ENCODE data around the gene RTN1. TPM values are rescaled to one million over a fixed set of nuclear protein-coding genes. Genes with fewer than 3 reads are reported as not detected.

The RTN1 gene
- total and polyA plus RNA-seq, 2 donors (not counting 1 experiment from before 2014, with no cell fraction given): 0.34 TPM; not detected in 1

DNA sequence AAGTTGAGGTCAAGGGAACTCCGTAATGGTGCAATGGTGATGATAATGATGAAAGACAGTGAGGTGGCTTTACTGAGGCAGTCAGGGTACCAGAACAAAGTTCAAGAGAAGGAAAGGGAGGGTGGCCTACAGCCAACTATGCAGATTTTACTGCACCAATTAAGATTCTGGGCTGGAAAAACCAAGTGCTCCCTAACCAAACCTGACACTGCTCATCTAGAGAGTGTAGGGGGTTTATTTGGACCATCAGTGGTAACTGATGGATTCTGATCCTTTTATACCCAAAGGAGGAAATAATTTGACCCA is 49.8 kb upstream of the RTN1 start:
- Histone ChIP-seq H3K4me2 (replicated peaks; ENCODE audit: low read depth, low read length, poor library complexity, severe bottlenecking) (peak overlapping the region; percentile 79), H3K79me2 (ENCODE audit: control insufficient read depth, insufficient read depth, low read length) (no peaks in the 10 kb centered on the region), H3K27ac (ENCODE audit: low read length in 2 of 2) (no peak overlapping the region), H4K20me1 (ENCODE audit: control insufficient read depth, insufficient read depth, low read length, poor library complexity, severe bottlenecking) (no peaks in the 10 kb centered on the region), H3K27me3 (replicated peaks in 1 of 4; ENCODE audit: control extremely low read depth in 1 of 4, control insufficient read depth in 3 of 4, insufficient read depth in 4 of 4, low read length in 3 of 4) (peaks cover 0 to 28% (median 22%) of the 10 kb centered on the region in 4 experiments), H3K9me3 (ENCODE audit: control extremely low read depth in 1 of 3, control insufficient read depth in 2 of 3, insufficient read depth in 1 of 3, low read length in 2 of 3) (peaks cover 0 to 9% (median 0%) of the 10 kb centered on the region in 3 donors), H3K9ac (ENCODE audit: low read length) (no peak overlapping the region), H2AFZ (ENCODE audit: insufficient read depth, low read depth, low read length, poor library complexity, severe bottlenecking) (no peak overlapping the region), H3K4me1 (ENCODE audit: control insufficient read depth in 2 of 2, insufficient read depth in 2 of 2, low read length in 2 of 2) (peaks cover 10 to 11% of the 10 kb centered on the region in 2 donors), H3K36me3 (replicated peaks in 1 of 2; ENCODE audit: control extremely low read depth in 1 of 2, control insufficient read depth in 1 of 2, extremely low read depth in 1 of 2, insufficient read depth in 2 of 2, low read length in 1 of 2) (no peaks in the 10 kb centered on the region), H3K4me3 (ENCODE audit: control extremely low read depth in 1 of 5, extremely low read depth in 1 of 5, insufficient read depth in 1 of 5, low read depth in 2 of 5, low read length in 4 of 5) (no peak overlapping the region)
- no CpG with 5 or more reads among the region's 1 CpG for WGBS (ENCODE audit: insufficient coverage)
- TF ChIP-seq EZH2 (IDR thresholded peaks at IDR 0.05; ENCODE audit: borderline replicate concordance, insufficient read depth, low read depth, low read length, poor library complexity, severe bottlenecking): no peak
- TF ChIP-seq, protein P1, sequence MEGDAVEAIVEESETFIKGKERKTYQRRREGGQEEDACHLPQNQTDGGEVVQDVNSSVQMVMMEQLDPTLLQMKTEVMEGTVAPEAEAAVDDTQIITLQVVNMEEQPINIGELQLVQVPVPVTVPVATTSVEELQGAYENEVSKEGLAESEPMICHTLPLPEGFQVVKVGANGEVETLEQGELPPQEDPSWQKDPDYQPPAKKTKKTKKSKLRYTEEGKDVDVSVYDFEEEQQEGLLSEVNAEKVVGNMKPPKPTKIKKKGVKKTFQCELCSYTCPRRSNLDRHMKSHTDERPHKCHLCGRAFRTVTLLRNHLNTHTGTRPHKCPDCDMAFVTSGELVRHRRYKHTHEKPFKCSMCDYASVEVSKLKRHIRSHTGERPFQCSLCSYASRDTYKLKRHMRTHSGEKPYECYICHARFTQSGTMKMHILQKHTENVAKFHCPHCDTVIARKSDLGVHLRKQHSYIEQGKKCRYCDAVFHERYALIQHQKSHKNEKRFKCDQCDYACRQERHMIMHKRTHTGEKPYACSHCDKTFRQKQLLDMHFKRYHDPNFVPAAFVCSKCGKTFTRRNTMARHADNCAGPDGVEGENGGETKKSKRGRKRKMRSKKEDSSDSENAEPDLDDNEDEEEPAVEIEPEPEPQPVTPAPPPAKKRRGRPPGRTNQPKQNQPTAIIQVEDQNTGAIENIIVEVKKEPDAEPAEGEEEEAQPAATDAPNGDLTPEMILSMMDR (IDR thresholded peaks at IDR 0.05): no peak
- ATAC-seq (ENCODE audit: low read depth) (no peak), DNase-seq (no peak)
- intact Hi-C loops (cut with micrococcal nuclease): no loop called here
- POLR2A ChIA-PET: no interaction called here
- Mint-ChIP-seq H3K4me1 (peaks cover 10% of the 10 kb centered on the region), H3K27me3 (peaks cover 68% of the 10 kb centered on the region), H3K27ac (no peak overlapping the region), H3K4me3 (peak overlapping the region; percentile 56), H3K9me3 (ENCODE audit: insufficient read depth) (no peaks in the 10 kb centered on the region)
- CTCF ChIA-PET: no interaction called here

DNA sequence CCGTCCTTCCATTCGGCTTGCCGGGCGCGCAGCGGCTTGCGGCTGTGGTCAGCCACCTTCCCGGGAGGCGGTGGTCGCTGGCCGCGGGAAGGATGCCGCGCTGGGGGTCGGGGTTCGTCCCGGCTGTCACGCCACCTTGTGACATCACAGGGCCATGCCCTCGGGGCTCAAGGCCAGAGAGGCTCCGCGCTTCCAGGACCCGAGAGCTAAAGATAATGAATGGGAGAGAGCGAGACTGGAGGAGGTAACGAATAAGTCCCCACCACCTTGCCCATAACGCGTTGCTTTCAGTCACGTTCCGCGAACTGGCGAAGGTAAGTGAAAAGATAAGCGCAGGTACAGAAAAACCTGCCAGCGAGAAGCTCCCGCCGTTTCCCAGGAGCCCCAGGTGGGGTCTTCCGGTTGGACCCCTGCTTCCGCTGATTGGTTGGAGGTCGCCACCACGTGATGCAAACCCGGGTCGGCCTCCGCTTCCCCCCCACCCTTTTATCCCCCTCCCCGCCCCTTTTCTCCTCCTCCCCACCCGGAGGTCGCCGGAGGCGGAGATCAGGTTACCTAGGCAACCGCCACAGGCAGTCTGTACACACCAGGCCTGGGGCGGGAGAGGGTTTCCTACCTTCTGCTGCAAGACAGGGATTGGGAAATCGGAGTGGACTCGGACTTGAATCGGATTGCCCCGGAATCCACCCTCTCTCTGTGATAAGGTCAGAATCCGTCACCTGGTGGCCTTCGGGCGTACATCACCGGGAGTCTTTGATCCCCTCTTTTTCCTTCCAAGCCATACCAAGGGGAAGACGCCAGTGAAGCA is 49.2 kb upstream of the RTN1 start, which contains the start of gene LRRC9:
Gene LRRC9 (plus strand): TSS at position 575 of the 808 bp plus-strand sequence.
- H3K4me1 ChIP-seq (ENCODE audit: control insufficient read depth in 2 of 2, insufficient read depth in 2 of 2, low read length in 2 of 2): peaks cover 10 to 11% of the 10 kb centered on the region in 2 donors
- 7% methylated on average over 45 of the region's 57 CpGs for WGBS (ENCODE audit: insufficient coverage)

More for the DNA sequence above, 49.2 kb upstream of the RTN1 start, which contains the start of gene LRRC9:
- peaks cover 0 to 9% (median 0%) of the 10 kb centered on the region in 3 donors for H3K9me3 ChIP-seq (ENCODE audit: control extremely low read depth in 1 of 3, control insufficient read depth in 2 of 3, insufficient read depth in 1 of 3, low read length in 2 of 3)
- H3K27me3 Mint-ChIP-seq: peaks cover 66% of the 10 kb centered on the region
- H3K4me3 ChIP-seq (ENCODE audit: control extremely low read depth in 1 of 5, extremely low read depth in 1 of 5, insufficient read depth in 1 of 5, low read depth in 2 of 5, low read length in 4 of 5): peak within 1 kb of the TSS; percentile 30 to 51 (median 49)
- TF ChIP-seq, protein P1 (IDR thresholded peaks at IDR 0.05): no peak
- no peak for TF ChIP-seq EZH2 (IDR thresholded peaks at IDR 0.05; ENCODE audit: borderline replicate concordance, insufficient read depth, low read depth, low read length, poor library complexity, severe bottlenecking)
- H3K4me3 Mint-ChIP-seq: peak within 1 kb of the TSS; percentile 79
- peaks cover 10% of the 10 kb centered on the region for H3K4me1 Mint-ChIP-seq
- DNase-seq (peak; percentile 42), ATAC-seq (ENCODE audit: low read depth) (no peak)
- intact Hi-C loops (cut with micrococcal nuclease): no loop called here
- H3K27ac ChIP-seq (ENCODE audit: low read length in 2 of 2): peak within 1 kb of the TSS in 1 of 2 donors; percentile 40
- H3K36me3 ChIP-seq (replicated peaks in 1 of 2; ENCODE audit: control extremely low read depth in 1 of 2, control insufficient read depth in 1 of 2, extremely low read depth in 1 of 2, insufficient read depth in 2 of 2, low read length in 1 of 2): no peaks in the 10 kb centered on the region
- peak within 1 kb of the TSS; percentile 79 for H3K4me2 ChIP-seq (replicated peaks; ENCODE audit: low read depth, low read length, poor library complexity, severe bottlenecking)
- CTCF ChIA-PET: no interaction called here
- POLR2A ChIA-PET: no interaction called here
- no peak within 1 kb of the TSS for H3K27ac Mint-ChIP-seq
- no peaks in the 10 kb centered on the region for H3K9me3 Mint-ChIP-seq (ENCODE audit: insufficient read depth)
- peak within 1 kb of the TSS; percentile 66 for H3K9ac ChIP-seq (ENCODE audit: low read length)
- peak within 1 kb of the TSS; percentile 68 for H2AFZ ChIP-seq (ENCODE audit: insufficient read depth, low read depth, low read length, poor library complexity, severe bottlenecking)
- no peaks in the 10 kb centered on the region for H4K20me1 ChIP-seq (ENCODE audit: control insufficient read depth, insufficient read depth, low read length, poor library complexity, severe bottlenecking)
- H3K27me3 ChIP-seq (replicated peaks in 1 of 4; ENCODE audit: control extremely low read depth in 1 of 4, control insufficient read depth in 3 of 4, insufficient read depth in 4 of 4, low read length in 3 of 4): peaks cover 0 to 31% (median 25%) of the 10 kb centered on the region in 4 experiments
- no peaks in the 10 kb centered on the region for H3K79me2 ChIP-seq (ENCODE audit: control insufficient read depth, insufficient read depth, low read length)
